Left ventricle myocardium inferior (tissue), 1 donor: ENCODE results near the gene PLEKHM2. TPM values are rescaled to one million over a fixed set of nuclear protein-coding genes. Genes with fewer than 3 reads are reported as not detected.

Experiments used
- DNase-seq: peaks from one replicate; pipeline ENCODE4 v3.0.0-alpha.2; 2020
- H3K27ac ChIP-seq: fragments of 200-600 bp; replicated peaks from 2 replicates; pipeline ENCODE4 v1.8.0; 2021
- H3K27me3 ChIP-seq: fragments of 200-600 bp; 2 replicates; pipeline ENCODE4 v1.8.0; 2021; ENCODE audit warnings: low read depth
- H3K36me3 ChIP-seq: fragments of 200-600 bp; 2 replicates; pipeline ENCODE4 v1.8.0; 2021
- H3K4me1 ChIP-seq: fragments of 200-600 bp; 2 replicates; pipeline ENCODE4 v1.8.0; 2021
- H3K4me3 ChIP-seq: fragments of 200-600 bp; 2 replicates; pipeline ENCODE4 v1.8.0; 2021; ENCODE audit warnings: mild to moderate bottlenecking, moderate library complexity
- H3K9me3 ChIP-seq: fragments of 200-600 bp; replicated peaks from 2 replicates; pipeline ENCODE4 v1.8.0; 2021
- intact Hi-C: fragments of 100-400 bp; cut with micrococcal nuclease; formaldehyde crosslinking; loops from one replicate; pipeline ENCODE4 v1.11.0; 2022
- total RNA-seq: library from RNA; stranded (reverse); fragmentation: NEBNext Ultra II Directional; extraction: Animal tissue kit (Norgen Biotek cat#: 25700); gene quantifications from one replicate; pipeline ENCODE4 v1.2.1, GENCODE V29; 2021
- TF ChIP-seq, protein P1 (sequence below): fragments of 200-600 bp; IDR thresholded peaks from 2 replicates; pipeline ENCODE4 v1.8.0; 2021; ENCODE audit warnings: antibody characterized with exemption, mild to moderate bottlenecking, borderline replicate concordance
- donor health status: DM: no; HTN: yes; CAD: no; lungs with severe emphysema.

PLEKHM2 gene
- total RNA-seq, 1 donor from 2014 or later: 90.3 TPM

DNA sequence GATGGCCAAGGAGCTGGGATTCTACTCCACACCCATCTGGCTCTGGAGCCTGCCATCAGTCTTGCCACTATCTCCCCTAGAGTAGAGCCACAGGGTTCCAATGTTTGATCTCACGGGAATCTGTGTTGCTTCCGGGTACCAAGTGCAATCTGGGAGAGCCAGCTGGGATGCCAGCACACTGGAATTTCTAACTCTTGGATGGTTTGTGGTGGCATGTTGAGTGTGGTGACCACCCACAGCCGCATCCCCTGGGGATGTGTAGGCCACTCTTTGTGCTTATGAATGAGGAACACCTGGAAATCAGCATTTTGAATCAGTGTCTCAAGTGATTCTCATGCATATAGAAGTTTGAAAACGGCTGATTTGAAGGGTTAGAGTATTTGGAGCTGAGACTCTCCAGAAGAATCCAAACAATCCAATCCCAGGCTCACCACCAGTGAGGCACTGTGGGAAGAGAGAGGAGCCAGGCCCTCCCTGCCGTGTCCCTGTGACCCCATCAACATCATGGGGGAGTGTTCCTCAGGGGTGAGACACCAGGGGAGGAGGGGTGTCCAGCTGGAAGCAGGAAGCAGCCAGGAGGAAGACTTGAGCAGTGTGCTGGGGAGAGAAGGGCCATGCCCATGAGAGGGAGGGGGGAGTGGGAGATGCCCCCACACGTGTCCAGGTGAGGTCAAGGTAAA is 87.9 kb downstream of the PLEKHM2 start:
- Histone ChIP-seq H3K36me3 (peaks cover 77% of the 10 kb centered on the region), H3K27me3 (no peaks in the 10 kb centered on the region), H3K4me1 (no peaks in the 10 kb centered on the region), H3K27ac (no peak overlapping the region), H3K4me3 (no peak overlapping the region), H3K9me3 (no peaks in the 10 kb centered on the region)
- intact Hi-C loops: no loop called here
- DNase-seq: no peak
- TF ChIP-seq, protein P1, sequence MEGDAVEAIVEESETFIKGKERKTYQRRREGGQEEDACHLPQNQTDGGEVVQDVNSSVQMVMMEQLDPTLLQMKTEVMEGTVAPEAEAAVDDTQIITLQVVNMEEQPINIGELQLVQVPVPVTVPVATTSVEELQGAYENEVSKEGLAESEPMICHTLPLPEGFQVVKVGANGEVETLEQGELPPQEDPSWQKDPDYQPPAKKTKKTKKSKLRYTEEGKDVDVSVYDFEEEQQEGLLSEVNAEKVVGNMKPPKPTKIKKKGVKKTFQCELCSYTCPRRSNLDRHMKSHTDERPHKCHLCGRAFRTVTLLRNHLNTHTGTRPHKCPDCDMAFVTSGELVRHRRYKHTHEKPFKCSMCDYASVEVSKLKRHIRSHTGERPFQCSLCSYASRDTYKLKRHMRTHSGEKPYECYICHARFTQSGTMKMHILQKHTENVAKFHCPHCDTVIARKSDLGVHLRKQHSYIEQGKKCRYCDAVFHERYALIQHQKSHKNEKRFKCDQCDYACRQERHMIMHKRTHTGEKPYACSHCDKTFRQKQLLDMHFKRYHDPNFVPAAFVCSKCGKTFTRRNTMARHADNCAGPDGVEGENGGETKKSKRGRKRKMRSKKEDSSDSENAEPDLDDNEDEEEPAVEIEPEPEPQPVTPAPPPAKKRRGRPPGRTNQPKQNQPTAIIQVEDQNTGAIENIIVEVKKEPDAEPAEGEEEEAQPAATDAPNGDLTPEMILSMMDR: no peak

DNA sequence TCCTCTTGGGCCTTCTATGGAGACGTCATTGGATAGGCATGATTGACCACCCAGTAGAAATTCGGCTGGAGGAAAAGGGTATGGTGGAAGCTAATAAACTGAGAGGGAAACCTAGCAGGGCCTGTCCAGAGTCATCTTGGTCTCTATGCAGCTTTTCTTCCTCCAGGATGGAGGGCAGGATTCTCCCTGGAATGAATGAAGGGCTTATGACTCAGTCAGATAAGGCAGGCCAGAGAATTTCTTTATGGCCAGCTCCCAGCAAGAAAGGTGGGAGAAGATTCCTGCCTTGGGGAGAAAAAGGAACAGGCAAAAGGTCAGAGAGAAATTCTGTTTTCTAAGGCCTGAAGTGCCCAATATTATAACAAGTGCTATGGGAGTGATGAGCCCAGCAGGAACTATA is 91.6 kb downstream of the PLEKHM2 start:
- intact Hi-C loops: no loop called here
- peaks cover 89% of the 10 kb centered on the region for H3K36me3 ChIP-seq
- no peak overlapping the region for H3K4me3 ChIP-seq
- no peak overlapping the region for H3K27ac ChIP-seq
- TF ChIP-seq, protein P1: no peak
- DNase-seq: no peak
- H3K27me3 ChIP-seq: no peaks in the 10 kb centered on the region
- no peaks in the 10 kb centered on the region for H3K9me3 ChIP-seq
- no peaks in the 10 kb centered on the region for H3K4me1 ChIP-seq

- Histone ChIP-seq H3K27me3 (no peaks in the 10 kb centered on the region), H3K4me3 (no peak overlapping the region), H3K27ac (no peak overlapping the region), H3K9me3 (no peaks in the 10 kb centered on the region), H3K4me1 (no peaks in the 10 kb centered on the region), H3K36me3 (peaks cover 82% of the 10 kb centered on the region)
- DNase-seq: no peak
- intact Hi-C loops: no loop called here
- TF ChIP-seq, protein P1: no peak
Observed at GRCh38 chr1:15777909-15778707, 94.0 kb downstream of the PLEKHM2 start.

Other genes starting within 250 kb of the PLEKHM2 start
- not detected for gene CTRC, start 245.9 kb upstream of the PLEKHM2 start, total RNA-seq
- not detected for gene CELA2A, start 227.6 kb upstream of the PLEKHM2 start, total RNA-seq
- gene CELA2B, start 208.2 kb upstream of the PLEKHM2 start, total RNA-seq: not detected
- 14.1 TPM for gene CASP9, start 160.1 kb upstream of the PLEKHM2 start, total RNA-seq
- 16.2 TPM for gene DNAJC16, start 157.5 kb upstream of the PLEKHM2 start, total RNA-seq
- gene AGMAT, start 99.3 kb upstream of the PLEKHM2 start, total RNA-seq: not detected
- gene DDI2, start 66.9 kb upstream of the PLEKHM2 start, total RNA-seq: 22.5 TPM
- 34.0 TPM for gene SLC25A34, start 51.9 kb downstream of the PLEKHM2 start, total RNA-seq
- gene TMEM82, start 58.2 kb downstream of the PLEKHM2 start, total RNA-seq: not detected
- 89.1 TPM for gene FBLIM1, start 74.5 kb downstream of the PLEKHM2 start, total RNA-seq
- gene UQCRHL, start 123.3 kb downstream of the PLEKHM2 start, total RNA-seq: 6.0 TPM
- 20.8 TPM for gene SPEN, start 163.4 kb downstream of the PLEKHM2 start, total RNA-seq